Hypothalamus (tissue), 51 donors: ENCODE results near the gene PHGDH.

Source experiments
- DNase-seq, 51 donors: peaks; one replicate each; lab custom pipeline; 2025; lab: John Stamatoyannopoulos, UW

Gene PHGDH

GRCh38 chr1:119711804-119712341 lies at the start of gene PHGDH:
TSS of gene PHGDH (plus strand) at chr1:119711934. CDS start at chr1:119712023, 89 bp downstream.
- DNase-seq = peak in 43 of 51 donors; percentile 18 to 87 (median 54)

GRCh38 chr1:119662034-119662437 lies 49.7 kb upstream of the PHGDH start:
- DNase-seq = no peak

- DNase-seq = no peak
Observed at GRCh38 chr1:119664067-119664466, 47.7 kb upstream of the PHGDH start.

GRCh38 chr1:119667173-119667572 lies 44.6 kb upstream of the PHGDH start:
- DNase-seq = no peak

GRCh38 chr1:119670898-119671297 lies 40.8 kb upstream of the PHGDH start:
- DNase-seq = no peak

- no peak for DNase-seq
Observed at GRCh38 chr1:119673171-119673940, 38.4 kb upstream of the PHGDH start.

GRCh38 chr1:119674111-119674526 lies 37.6 kb upstream of the PHGDH start:
- DNase-seq = no peak

GRCh38 chr1:119674835-119675289 lies 36.9 kb upstream of the PHGDH start:
- peak in 14 of 51 donors; percentile 1 to 68 (median 24) for DNase-seq

GRCh38 chr1:119675349-119676345 lies 36.1 kb upstream of the PHGDH start:
- DNase-seq = peak in 49 of 51 donors; percentile 4 to 88 (median 52)

GRCh38 chr1:119676571-119677206 lies 35.0 kb upstream of the PHGDH start:
- DNase-seq = no peak

- no peak for DNase-seq
Observed at GRCh38 chr1:119679223-119679622, 32.5 kb upstream of the PHGDH start.

- DNase-seq = no peak
Observed at GRCh38 chr1:119680193-119680592, 31.5 kb upstream of the PHGDH start.

GRCh38 chr1:119680723-119681122 lies 31.0 kb upstream of the PHGDH start:
- DNase-seq = no peak

GRCh38 chr1:119681560-119681959 lies 30.2 kb upstream of the PHGDH start:
- no peak for DNase-seq

- DNase-seq = no peak
Observed at GRCh38 chr1:119682141-119682540, 29.6 kb upstream of the PHGDH start.

GRCh38 chr1:119683893-119684292 lies 27.8 kb upstream of the PHGDH start:
- no peak for DNase-seq

GRCh38 chr1:119686661-119687060 lies 25.1 kb upstream of the PHGDH start:
- DNase-seq = no peak

GRCh38 chr1:119687434-119688079 lies 24.2 kb upstream of the PHGDH start:
- DNase-seq = no peak

GRCh38 chr1:119688810-119689209 lies 22.9 kb upstream of the PHGDH start:
- DNase-seq = no peak

GRCh38 chr1:119689511-119689910 lies 22.2 kb upstream of the PHGDH start:
- no peak for DNase-seq
